Dedifferentiated amniotic fluid mesenchymal stem cell (primary cell): Measurements from ENCODE around the gene TTC34.
A peak's percentile ranks its signal among the peaks of the same experiment; 100 is the strongest.
"Not testable (repeated sequence)": the region's sequence is repeated elsewhere in the genome, so short reads cannot be mapped to it uniquely, and the experiment has no call there.

ENCODE experiments used
- DNase-seq: peaks from one replicate; pipeline ENCODE4 v3.0.0-alpha.2; 2016; ENCODE audit errors: extremely low spot score

TTC34 gene

GRCh38 chr1:2659806-2660205 lies 141.7 kb downstream of the TTC34 start:
- DNase-seq, result not testable (repeated sequence)

- DNase-seq, result not testable (repeated sequence)
These were observed 143.6 kb downstream of the TTC34 start for GRCh38 chr1:2657909-2658308.

- DNase-seq, result not testable (repeated sequence)
These were observed 144.4 kb downstream of the TTC34 start for GRCh38 chr1:2657124-2657523.

- DNase-seq, result not testable (repeated sequence)
These were observed 145.7 kb downstream of the TTC34 start for GRCh38 chr1:2655598-2656434.

- DNase-seq, result not testable (repeated sequence)
These were observed 147.0 kb downstream of the TTC34 start for GRCh38 chr1:2654443-2654948.

GRCh38 chr1:2653741-2654442 lies 147.6 kb downstream of the TTC34 start:
- not testable (repeated sequence) for DNase-seq

- not testable (repeated sequence) for DNase-seq
These were observed 148.4 kb downstream of the TTC34 start for GRCh38 chr1:2652926-2653571.

GRCh38 chr1:2652152-2652925 lies 149.2 kb downstream of the TTC34 start:
- DNase-seq, result not testable (repeated sequence)

- DNase-seq, result no peak
These were observed 150.4 kb downstream of the TTC34 start for GRCh38 chr1:2650967-2651645.

GRCh38 chr1:2646837-2647236 lies 154.7 kb downstream of the TTC34 start:
- DNase-seq, result no peak

GRCh38 chr1:2645776-2646175 lies 155.7 kb downstream of the TTC34 start:
- DNase-seq, result no peak

- DNase-seq, result no peak
These were observed 156.3 kb downstream of the TTC34 start for GRCh38 chr1:2645143-2645542.

- no peak for DNase-seq
These were observed 156.8 kb downstream of the TTC34 start for GRCh38 chr1:2644591-2645101.

GRCh38 chr1:2644171-2644570 lies 157.3 kb downstream of the TTC34 start:
- DNase-seq, result no peak

GRCh38 chr1:2643414-2644077 lies 157.9 kb downstream of the TTC34 start:
- no peak for DNase-seq

- peak; percentile 85 for DNase-seq
These were observed 158.7 kb downstream of the TTC34 start for GRCh38 chr1:2642560-2643413.

GRCh38 chr1:2642131-2642559 lies 159.3 kb downstream of the TTC34 start:
- DNase-seq, result no peak

- no peak for DNase-seq
These were observed 159.9 kb downstream of the TTC34 start for GRCh38 chr1:2641381-2642130.
